Stomach (tissue), 9 donors: Measurements from ENCODE around the gene BACE2. TPM values are rescaled to one million over a fixed set of nuclear protein-coding genes. Genes with fewer than 3 reads are reported as not detected.

Experiments used
- DNase-seq, 2 donors: peaks; one replicate each; pipeline versions ENCODE4 v3.0.0 to v3.0.0-alpha.2; 2013 to 2019
- H3K27ac ChIP-seq, 5 donors: fragments of 200-600 bp in 4 of 5; sonication (generic) in 4 of 5; one replicate each; pipeline ENCODE4 v1.5.1; 2013 to 2019; ENCODE audit warnings: mild to moderate bottlenecking in 1 of 5, moderate library complexity in 1 of 5
- H3K27me3 ChIP-seq, 3 donors: fragments of 200-600 bp; sonication (generic); one replicate each; pipeline ENCODE4 v1.5.1; 2017 to 2019; ENCODE audit warnings: mixed run types in 1 of 3
- H3K36me3 ChIP-seq, 4 donors: fragments of 200-600 bp; sonication (generic); 1 replicate in 3 of 4; 2 replicates in 1 of 4; pipeline ENCODE4 v1.5.1; 2016 to 2019
- H3K4me1 ChIP-seq, 4 donors: fragments of 200-600 bp; sonication (generic); one replicate each; pipeline ENCODE4 v1.5.1; 2016 to 2019
- H3K4me3 ChIP-seq, 4 donors: fragments of 200-600 bp; sonication (generic) in 3 of 4; one replicate each; pipeline ENCODE4 v1.5.1; 2016 to 2019; ENCODE audit warnings: mild to moderate bottlenecking in 1 of 4
- H3K9me3 ChIP-seq, 4 donors: fragments of 200-600 bp; sonication (generic); one replicate each; pipeline ENCODE4 v1.5.1; 2016 to 2019
- EP300 ChIP-seq: sonication (generic); formaldehyde crosslinking; IDR thresholded peaks from one replicate; pipeline ENCODE4 v1.6.1; 2017; ENCODE audit warnings: antibody characterized with exemption
- POLR2A ChIP-seq, 4 donors: fragments of 450-650 bp; IDR thresholded peaks; one replicate each; pipeline ENCODE4 v1.6.1; 2016; ENCODE audit warnings: antibody characterized with exemption in 4 of 4, control low read depth in 2 of 4, mild to moderate bottlenecking in 1 of 4, moderate library complexity in 1 of 4
- POLR2AphosphoS5 ChIP-seq, 3 donors: sonication (generic); formaldehyde crosslinking; IDR thresholded peaks; one replicate each; pipeline ENCODE4 v1.6.1; 2016; ENCODE audit warnings: antibody characterized with exemption in 3 of 3
- WGBS, 5 donors: extraction: QIAGEN DNeasy Blood & Tissue Kit in 3 of 5; methylation state at CpG; one replicate each; pipeline versions ENCODE4 v1.1.5 to v1.1.7; 2013 to 2018; 5-methylcytosine and 5-hydroxymethylcytosine counted together
- intact Hi-C: fragments of 100-400 bp; cut with DNase I; formaldehyde crosslinking; loops from one replicate; pipeline ENCODE4 v1.15.1; 2023; ENCODE audit warnings: low total_unique reads
- polyA plus RNA-seq, 3 donors: library from polyadenylated mRNA; stranded (reverse); fragments of 200-250 nt; gene quantifications; one replicate each; pipeline ENCODE4 v1.2.3, GENCODE V29; 2013
- total RNA-seq, 5 donors: library from RNA; depleted of rRNA; stranded (reverse); fragments of >200 nt; gene quantifications; one replicate each; pipeline versions ENCODE4 v1.1.0 to v1.2.3, GENCODE V29; 2014 to 2016
- TF ChIP-seq, protein P1 (sequence below), 7 experiments: fragments of 450-650 bp in 4 of 7; fragments of 200-600 bp in 3 of 7; sonication (generic) in 3 of 7; IDR thresholded peaks; one replicate each; pipeline ENCODE4 v1.5.1; 2016 to 2019; ENCODE audit warnings: antibody characterized with exemption in 7 of 7, control low read depth in 2 of 7, mild to moderate bottlenecking in 1 of 7
- donor health status: healthy with polysubstance abuse.
- donor health status: Bipolar disorder and iron deficiency.
- donor health status: healthy.

The BACE2 gene
- total and polyA plus RNA-seq, 8 donors, result 7.6 to 244 (median 51.4) TPM

- peak overlapping the region in 3 of 4 donors; percentile 17 to 86 (median 86) for H3K4me3 ChIP-seq
- TF ChIP-seq POLR2AphosphoS5 (IDR thresholded peaks at IDR 0.05), result peak; percentile 73 to 90 (median 73)
- TF ChIP-seq, protein P1, sequence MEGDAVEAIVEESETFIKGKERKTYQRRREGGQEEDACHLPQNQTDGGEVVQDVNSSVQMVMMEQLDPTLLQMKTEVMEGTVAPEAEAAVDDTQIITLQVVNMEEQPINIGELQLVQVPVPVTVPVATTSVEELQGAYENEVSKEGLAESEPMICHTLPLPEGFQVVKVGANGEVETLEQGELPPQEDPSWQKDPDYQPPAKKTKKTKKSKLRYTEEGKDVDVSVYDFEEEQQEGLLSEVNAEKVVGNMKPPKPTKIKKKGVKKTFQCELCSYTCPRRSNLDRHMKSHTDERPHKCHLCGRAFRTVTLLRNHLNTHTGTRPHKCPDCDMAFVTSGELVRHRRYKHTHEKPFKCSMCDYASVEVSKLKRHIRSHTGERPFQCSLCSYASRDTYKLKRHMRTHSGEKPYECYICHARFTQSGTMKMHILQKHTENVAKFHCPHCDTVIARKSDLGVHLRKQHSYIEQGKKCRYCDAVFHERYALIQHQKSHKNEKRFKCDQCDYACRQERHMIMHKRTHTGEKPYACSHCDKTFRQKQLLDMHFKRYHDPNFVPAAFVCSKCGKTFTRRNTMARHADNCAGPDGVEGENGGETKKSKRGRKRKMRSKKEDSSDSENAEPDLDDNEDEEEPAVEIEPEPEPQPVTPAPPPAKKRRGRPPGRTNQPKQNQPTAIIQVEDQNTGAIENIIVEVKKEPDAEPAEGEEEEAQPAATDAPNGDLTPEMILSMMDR (IDR thresholded peaks at IDR 0.05), result no peak
- intact Hi-C loops, result no loop called here
These were observed 3.1 kb downstream of the BACE2 start for GRCh38 chr21:41170859-41171609.

DNA sequence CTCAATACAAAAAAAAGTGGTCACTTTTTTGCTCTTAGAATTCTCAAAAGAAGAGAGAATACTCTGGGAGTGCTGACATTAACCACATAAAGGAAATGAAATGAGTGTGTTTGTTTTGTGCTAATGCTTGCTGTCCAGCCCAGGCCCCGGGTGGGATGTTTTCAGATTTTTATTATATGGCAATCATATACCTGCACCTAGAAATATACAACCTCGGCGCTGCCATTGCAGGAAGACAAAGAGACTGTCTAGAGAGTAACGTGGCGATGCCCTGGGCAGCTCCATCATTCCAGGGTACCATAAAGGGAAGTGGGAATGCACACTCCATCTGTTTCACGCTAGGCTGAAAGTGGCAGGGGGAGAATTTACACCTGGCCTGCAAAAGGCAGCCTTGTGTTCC lies 7.1 kb downstream of the BACE2 start:
- no peak overlapping the region for H3K27ac ChIP-seq
- TF ChIP-seq EP300 (no peak), POLR2AphosphoS5 (IDR thresholded peaks at IDR 0.05) (no peak), POLR2A (IDR thresholded peaks at IDR 0.05) (no peak)
- TF ChIP-seq, protein P1 (IDR thresholded peaks at IDR 0.05), result no peak
- WGBS, 5 donors, result 79 to 94% (median 88%) methylated on average over 6 of the region's 6 CpGs
- intact Hi-C loops, result no loop called here
- no peaks in the 10 kb centered on the region for H3K27me3 ChIP-seq
- DNase-seq, result no peak
- peaks cover 0 to 12% (median 5%) of the 10 kb centered on the region in 4 donors for H3K36me3 ChIP-seq
- H3K4me3 ChIP-seq, result no peak overlapping the region
- H3K9me3 ChIP-seq, result no peaks in the 10 kb centered on the region
- H3K4me1 ChIP-seq, result peaks cover 34 to 81% (median 50%) of the 10 kb centered on the region in 4 donors

More at GRCh38 chr21:41170859-41171609, 3.1 kb downstream of the BACE2 start:
- WGBS, 5 donors, result 28 to 41% (median 36%) methylated on average over 15 of the region's 15 CpGs
- Histone ChIP-seq H3K9me3 (no peaks in the 10 kb centered on the region), H3K27me3 (peaks cover 0 to 20% (median 0%) of the 10 kb centered on the region in 3 donors), H3K4me1 (peaks cover 30 to 69% (median 56%) of the 10 kb centered on the region in 4 donors), H3K36me3 (peaks cover 0 to 12% (median 2%) of the 10 kb centered on the region in 4 donors), H3K27ac (peak overlapping the region; percentile 81 to 98 (median 95))
- DNase-seq, result peak; percentile 78 to 87

DNA sequence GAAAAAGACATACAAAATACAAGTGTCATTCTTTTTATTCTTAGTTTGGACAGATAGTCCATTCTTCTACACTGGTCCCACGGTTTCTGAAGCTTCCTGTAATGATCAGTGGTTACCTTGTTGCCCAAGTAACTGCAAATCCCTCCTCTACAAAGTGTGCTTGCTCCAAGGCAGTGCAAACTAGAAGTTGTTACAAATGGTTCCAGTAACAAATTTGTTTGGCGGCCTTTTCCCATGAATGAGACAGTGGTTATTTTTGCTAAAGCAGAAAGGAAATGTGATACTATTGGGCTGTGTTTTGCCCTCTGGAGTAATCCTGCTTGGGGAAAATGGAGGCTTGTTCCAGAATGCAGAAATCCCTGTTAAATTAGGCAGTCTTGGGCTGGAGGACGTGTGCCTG lies 8.9 kb downstream of the BACE2 start:
- no peak overlapping the region for H3K27ac ChIP-seq
- H3K9me3 ChIP-seq, result no peaks in the 10 kb centered on the region
- no peak overlapping the region for H3K4me3 ChIP-seq
- intact Hi-C loops, result no loop called here
- H3K36me3 ChIP-seq, result peaks cover 0 to 12% (median 5%) of the 10 kb centered on the region in 4 donors
- no peaks in the 10 kb centered on the region for H3K27me3 ChIP-seq
- 74 to 80% (median 77%) methylated on average over 3 of the region's 3 CpGs for WGBS, 5 donors
- no peak for TF ChIP-seq EP300
- TF ChIP-seq, protein P1 (IDR thresholded peaks at IDR 0.05), result no peak
- no peak for TF ChIP-seq POLR2AphosphoS5 (IDR thresholded peaks at IDR 0.05)
- TF ChIP-seq POLR2A (IDR thresholded peaks at IDR 0.05), result no peak
- no peak for DNase-seq
- H3K4me1 ChIP-seq, result peaks cover 23 to 77% (median 41%) of the 10 kb centered on the region in 4 donors

DNA sequence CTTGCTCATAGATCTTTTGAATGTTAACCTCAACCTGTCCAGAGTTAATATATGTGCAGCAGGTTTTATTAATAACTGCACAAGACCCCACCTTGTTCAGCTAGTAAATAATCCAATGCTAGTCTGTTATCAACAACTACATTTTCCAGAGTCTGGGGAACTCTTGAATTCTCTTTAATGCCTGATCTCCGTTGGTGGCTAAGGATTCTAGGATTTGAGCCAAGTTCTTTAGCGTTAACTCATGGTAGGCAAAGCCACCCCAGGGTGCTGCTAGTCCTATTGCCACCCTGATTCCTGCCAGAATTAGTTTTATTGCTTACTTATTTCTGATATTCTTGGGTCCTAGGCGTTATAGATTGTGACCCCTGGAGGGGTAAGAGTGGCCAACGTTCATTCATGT lies 12.8 kb downstream of the BACE2 start:
- intact Hi-C loops, result no loop called here
- TF ChIP-seq POLR2AphosphoS5 (IDR thresholded peaks at IDR 0.05) (no peak), POLR2A (IDR thresholded peaks at IDR 0.05) (no peak), EP300 (no peak)
- TF ChIP-seq, protein P1 (IDR thresholded peaks at IDR 0.05), result no peak
- H3K36me3 ChIP-seq, result peaks cover 0 to 7% (median 0%) of the 10 kb centered on the region in 4 donors
- DNase-seq, result no peak
- no peaks in the 10 kb centered on the region for H3K27me3 ChIP-seq
- no peak overlapping the region for H3K4me3 ChIP-seq
- no peak overlapping the region for H3K27ac ChIP-seq
- peaks cover 16 to 72% (median 30%) of the 10 kb centered on the region in 4 donors for H3K4me1 ChIP-seq
- WGBS, 5 donors, result 35 to 61% (median 45%) methylated on average over 4 of the region's 4 CpGs
- H3K9me3 ChIP-seq, result no peaks in the 10 kb centered on the region
